Measurements from ENCODE around the gene GALNT15.

GALNT15 gene

GRCh38 chr3:16203671-16204629 lies 29.5 kb downstream of the GALNT15 start:
- no peak for DNase-seq (ENCODE audit: low read depth)
- TF ChIP-seq CTCF (IDR thresholded peaks at IDR 0.05; ENCODE audit: low read depth, low read length, missing control alignments) = no peak
- H3K4me3 ChIP-seq (ENCODE audit: low read depth, low read length) = no peak overlapping the region

DNA sequence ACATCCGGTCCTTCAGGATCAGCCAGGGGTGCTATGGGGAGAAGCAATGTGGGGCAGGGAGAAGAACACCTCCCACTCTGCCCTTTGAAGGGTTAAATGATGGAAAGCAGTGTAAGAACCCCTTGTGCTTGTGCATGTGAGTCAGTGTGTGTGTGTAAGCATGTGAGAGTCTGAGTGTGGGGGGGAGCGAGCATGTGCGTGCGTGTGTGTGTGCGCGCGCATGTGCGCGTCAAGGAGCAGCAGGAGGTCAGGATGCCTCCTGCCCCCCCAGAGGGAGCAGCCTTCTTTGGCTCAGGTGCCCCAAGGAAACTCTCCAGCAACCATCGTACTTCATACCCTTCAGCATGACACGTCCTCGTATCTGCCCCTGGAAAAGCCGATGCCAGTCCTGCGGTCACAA lies 30.3 kb downstream of the GALNT15 start:
- DNase-seq (ENCODE audit: low read depth) = no peak
- TF ChIP-seq CTCF (IDR thresholded peaks at IDR 0.05; ENCODE audit: low read depth, low read length, missing control alignments) = no peak
- H3K4me3 ChIP-seq (ENCODE audit: low read depth, low read length) = no peak overlapping the region

DNA sequence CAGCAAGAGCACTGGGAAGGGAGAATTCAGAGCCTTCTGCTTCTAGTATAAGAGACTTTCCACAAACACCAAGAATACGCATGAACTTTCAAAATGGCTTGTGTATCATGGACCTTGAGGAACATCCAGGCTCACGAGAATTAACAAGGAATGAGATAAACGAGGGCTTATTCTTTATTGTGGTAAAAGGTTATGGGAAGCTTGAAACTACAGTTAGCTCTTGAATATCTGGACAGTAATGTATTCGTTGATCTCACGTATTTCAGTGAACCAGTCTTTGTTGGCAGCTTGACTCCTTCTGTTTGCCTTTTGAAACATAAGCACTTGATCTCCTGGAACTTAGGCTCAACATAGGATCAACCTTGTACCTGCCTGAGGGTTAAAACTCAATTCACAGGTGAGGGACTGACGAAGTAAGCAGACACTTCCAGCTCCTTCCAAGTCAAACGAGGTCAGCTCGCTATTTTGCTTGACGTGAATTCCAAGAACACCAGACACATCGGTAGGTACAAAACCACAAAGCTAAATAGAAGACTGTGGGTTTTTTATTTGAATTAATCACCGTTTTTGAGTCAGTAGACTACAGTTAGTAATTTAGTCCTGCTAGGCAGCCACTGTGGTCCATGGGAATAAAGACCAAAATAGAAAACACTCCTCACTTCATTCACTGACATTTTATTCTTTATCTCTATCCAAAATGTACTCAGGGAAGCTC lies 30.8 kb downstream of the GALNT15 start:
- TF ChIP-seq CTCF (IDR thresholded peaks at IDR 0.05; ENCODE audit: low read depth, low read length, missing control alignments) = no peak
- DNase-seq (ENCODE audit: low read depth) = no peak
- no peak overlapping the region for H3K4me3 ChIP-seq (ENCODE audit: low read depth, low read length)

GRCh38 chr3:16207031-16207430 lies 32.6 kb downstream of the GALNT15 start:
- no peak overlapping the region for H3K4me3 ChIP-seq (ENCODE audit: low read depth, low read length)
- DNase-seq (ENCODE audit: low read depth) = no peak
- TF ChIP-seq CTCF (IDR thresholded peaks at IDR 0.05; ENCODE audit: low read depth, low read length, missing control alignments) = no peak

DNA sequence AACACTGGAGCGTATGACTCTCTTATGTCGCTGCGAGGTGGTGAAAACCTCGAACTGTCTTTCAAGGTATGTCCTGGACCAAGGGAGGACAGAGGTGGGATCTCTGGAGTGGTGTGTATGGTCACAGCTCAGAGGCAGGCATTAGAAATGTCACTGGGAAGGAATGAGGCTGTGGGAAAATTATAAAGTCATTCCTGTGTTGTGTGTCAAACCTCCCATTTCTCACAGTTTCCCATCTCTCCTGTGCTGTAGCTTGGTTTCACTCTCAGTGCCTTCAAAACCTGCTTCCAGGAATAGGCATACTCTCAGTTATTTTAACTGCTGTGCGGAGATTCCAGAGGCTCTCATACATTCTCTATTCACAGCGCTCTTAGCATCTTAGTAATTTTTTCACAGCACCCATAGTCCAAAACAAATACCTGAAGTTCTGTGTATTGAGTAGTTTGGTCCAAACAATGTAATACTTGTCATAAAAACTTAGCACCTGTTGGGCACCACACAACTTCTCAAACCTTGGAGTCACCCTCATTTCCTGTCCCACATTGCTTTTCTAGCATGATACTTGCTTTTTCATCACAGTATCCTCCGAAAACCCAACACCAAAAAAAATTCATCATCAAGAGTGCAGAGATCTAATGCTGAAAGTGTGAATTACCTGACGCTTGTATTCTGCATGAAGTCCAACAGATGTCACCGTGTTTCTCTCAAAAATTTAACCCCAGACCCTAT lies 36.9 kb downstream of the GALNT15 start:
- no peak for TF ChIP-seq CTCF (IDR thresholded peaks at IDR 0.05; ENCODE audit: low read depth, low read length, missing control alignments)
- no peak overlapping the region for H3K4me3 ChIP-seq (ENCODE audit: low read depth, low read length)
- DNase-seq (ENCODE audit: low read depth) = no peak

GRCh38 chr3:16214366-16214765 lies 39.9 kb downstream of the GALNT15 start:
- no peak for DNase-seq (ENCODE audit: low read depth)
- H3K4me3 ChIP-seq (ENCODE audit: low read depth, low read length) = no peak overlapping the region
- no peak for TF ChIP-seq CTCF (IDR thresholded peaks at IDR 0.05; ENCODE audit: low read depth, low read length, missing control alignments)

All from GM12864 (cell line).